ENCODE results near the gene RNF227.

Gene RNF227

GRCh38 chr17:7903154-7904103 lies 12.7 kb downstream of the RNF227 start:
- H3K4me3 ChIP-seq (ENCODE audit: low read depth in 1 of 2, low read length in 2 of 2) = no peak overlapping the region
- H3K36me3 ChIP-seq (ENCODE audit: insufficient read depth, low read length) = peaks cover 96% of the 10 kb centered on the region
- H3K4me1 ChIP-seq (ENCODE audit: insufficient read depth, low read length) = no peaks in the 10 kb centered on the region
- H3K9ac ChIP-seq (ENCODE audit: low read length) = no peak overlapping the region
- H3K9me3 ChIP-seq (ENCODE audit: low read length) = no peaks in the 10 kb centered on the region
- no peak overlapping the region for H3K27ac ChIP-seq (ENCODE audit: low read depth, low read length)
- no peaks in the 10 kb centered on the region for H3K27me3 ChIP-seq (ENCODE audit: control insufficient read depth in 1 of 2, insufficient read depth in 2 of 2, low read length in 2 of 2)

- Histone ChIP-seq H3K36me3 (ENCODE audit: insufficient read depth, low read length) (peaks cover 80% of the 10 kb centered on the region), H3K27me3 (ENCODE audit: control insufficient read depth in 1 of 2, insufficient read depth in 2 of 2, low read length in 2 of 2) (no peaks in the 10 kb centered on the region), H3K9me3 (ENCODE audit: low read length) (no peaks in the 10 kb centered on the region), H3K9ac (ENCODE audit: low read length) (peak overlapping the region; percentile 5), H3K27ac (ENCODE audit: low read depth, low read length) (no peak overlapping the region), H3K4me3 (ENCODE audit: low read depth in 1 of 2, low read length in 2 of 2) (no peak overlapping the region), H3K4me1 (ENCODE audit: insufficient read depth, low read length) (no peaks in the 10 kb centered on the region)
Observed at GRCh38 chr17:7897773-7898172, 18.3 kb downstream of the RNF227 start.

- no peaks in the 10 kb centered on the region for H3K4me1 ChIP-seq (ENCODE audit: insufficient read depth, low read length)
- no peak overlapping the region for H3K4me3 ChIP-seq (ENCODE audit: low read depth in 1 of 2, low read length in 2 of 2)
- no peaks in the 10 kb centered on the region for H3K9me3 ChIP-seq (ENCODE audit: low read length)
- peak overlapping the region; percentile 5 for H3K9ac ChIP-seq (ENCODE audit: low read length)
- no peak overlapping the region for H3K27ac ChIP-seq (ENCODE audit: low read depth, low read length)
- H3K27me3 ChIP-seq (ENCODE audit: control insufficient read depth in 1 of 2, insufficient read depth in 2 of 2, low read length in 2 of 2) = no peaks in the 10 kb centered on the region
- H3K36me3 ChIP-seq (ENCODE audit: insufficient read depth, low read length) = peaks cover 77% of the 10 kb centered on the region
Observed at GRCh38 chr17:7897090-7897489, 19.0 kb downstream of the RNF227 start.

GRCh38 chr17:7894866-7895265 lies 21.2 kb downstream of the RNF227 start:
- H3K27ac ChIP-seq (ENCODE audit: low read depth, low read length) = no peak overlapping the region
- no peaks in the 10 kb centered on the region for H3K9me3 ChIP-seq (ENCODE audit: low read length)
- no peak overlapping the region for H3K9ac ChIP-seq (ENCODE audit: low read length)
- no peaks in the 10 kb centered on the region for H3K27me3 ChIP-seq (ENCODE audit: control insufficient read depth in 1 of 2, insufficient read depth in 2 of 2, low read length in 2 of 2)
- H3K4me1 ChIP-seq (ENCODE audit: insufficient read depth, low read length) = peaks cover 6% of the 10 kb centered on the region
- H3K36me3 ChIP-seq (ENCODE audit: insufficient read depth, low read length) = peaks cover 75% of the 10 kb centered on the region
- H3K4me3 ChIP-seq (ENCODE audit: low read depth in 1 of 2, low read length in 2 of 2) = no peak overlapping the region

- H3K4me3 ChIP-seq (ENCODE audit: low read depth in 1 of 2, low read length in 2 of 2) = no peak overlapping the region
- H3K9me3 ChIP-seq (ENCODE audit: low read length) = no peaks in the 10 kb centered on the region
- no peak overlapping the region for H3K9ac ChIP-seq (ENCODE audit: low read length)
- no peaks in the 10 kb centered on the region for H3K27me3 ChIP-seq (ENCODE audit: control insufficient read depth in 1 of 2, insufficient read depth in 2 of 2, low read length in 2 of 2)
- H3K4me1 ChIP-seq (ENCODE audit: insufficient read depth, low read length) = peaks cover 13% of the 10 kb centered on the region
- no peak overlapping the region for H3K27ac ChIP-seq (ENCODE audit: low read depth, low read length)
- peaks cover 69% of the 10 kb centered on the region for H3K36me3 ChIP-seq (ENCODE audit: insufficient read depth, low read length)
Observed at GRCh38 chr17:7894226-7894625, 21.9 kb downstream of the RNF227 start.

- no peak overlapping the region for H3K4me3 ChIP-seq (ENCODE audit: low read depth in 1 of 2, low read length in 2 of 2)
- H3K9me3 ChIP-seq (ENCODE audit: low read length) = no peaks in the 10 kb centered on the region
- H3K36me3 ChIP-seq (ENCODE audit: insufficient read depth, low read length) = peaks cover 60% of the 10 kb centered on the region
- peaks cover 22% of the 10 kb centered on the region for H3K4me1 ChIP-seq (ENCODE audit: insufficient read depth, low read length)
- H3K9ac ChIP-seq (ENCODE audit: low read length) = no peak overlapping the region
- H3K27ac ChIP-seq (ENCODE audit: low read depth, low read length) = no peak overlapping the region
- H3K27me3 ChIP-seq (ENCODE audit: control insufficient read depth in 1 of 2, insufficient read depth in 2 of 2, low read length in 2 of 2) = no peaks in the 10 kb centered on the region
Observed at GRCh38 chr17:7893187-7893880, 22.8 kb downstream of the RNF227 start.

GRCh38 chr17:7889166-7889955 lies 26.7 kb downstream of the RNF227 start:
- Histone ChIP-seq H3K27me3 (ENCODE audit: control insufficient read depth in 1 of 2, insufficient read depth in 2 of 2, low read length in 2 of 2) (no peaks in the 10 kb centered on the region), H3K27ac (ENCODE audit: low read depth, low read length) (peak overlapping the region; percentile 88), H3K4me3 (ENCODE audit: low read depth in 1 of 2, low read length in 2 of 2) (peak overlapping the region in 1 of 2 donors; percentile 50), H3K9me3 (ENCODE audit: low read length) (no peaks in the 10 kb centered on the region), H3K4me1 (ENCODE audit: insufficient read depth, low read length) (peaks cover 37% of the 10 kb centered on the region), H3K9ac (ENCODE audit: low read length) (no peak overlapping the region), H3K36me3 (ENCODE audit: insufficient read depth, low read length) (peaks cover 32% of the 10 kb centered on the region)

GRCh38 chr17:7888184-7888920 lies 27.7 kb downstream of the RNF227 start, which contains the start of gene CHD3:
Gene CHD3 (plus strand): TSS chr17:7888789. CDS start chr17:7889001, 212 bp downstream.
- Histone ChIP-seq H3K4me1 (ENCODE audit: insufficient read depth, low read length) (peaks cover 40% of the 10 kb centered on the region), H3K36me3 (ENCODE audit: insufficient read depth, low read length) (peaks cover 22% of the 10 kb centered on the region), H3K27me3 (ENCODE audit: control insufficient read depth in 1 of 2, insufficient read depth in 2 of 2, low read length in 2 of 2) (no peaks in the 10 kb centered on the region), H3K27ac (ENCODE audit: low read depth, low read length) (peak within 1 kb of the TSS; percentile 88), H3K9ac (ENCODE audit: low read length) (peak within 1 kb of the TSS; percentile 30), H3K4me3 (ENCODE audit: low read depth in 1 of 2, low read length in 2 of 2) (peak within 1 kb of the TSS; percentile 24 to 50), H3K9me3 (ENCODE audit: low read length) (no peaks in the 10 kb centered on the region)

GRCh38 chr17:7887482-7888183 lies 28.5 kb downstream of the RNF227 start:
- no peaks in the 10 kb centered on the region for H3K27me3 ChIP-seq (ENCODE audit: control insufficient read depth in 1 of 2, insufficient read depth in 2 of 2, low read length in 2 of 2)
- H3K4me1 ChIP-seq (ENCODE audit: insufficient read depth, low read length) = peaks cover 45% of the 10 kb centered on the region
- H3K4me3 ChIP-seq (ENCODE audit: low read depth in 1 of 2, low read length in 2 of 2) = peak overlapping the region; percentile 24 to 71
- no peaks in the 10 kb centered on the region for H3K9me3 ChIP-seq (ENCODE audit: low read length)
- peak overlapping the region; percentile 88 for H3K27ac ChIP-seq (ENCODE audit: low read depth, low read length)
- peaks cover 19% of the 10 kb centered on the region for H3K36me3 ChIP-seq (ENCODE audit: insufficient read depth, low read length)
- peak overlapping the region; percentile 52 for H3K9ac ChIP-seq (ENCODE audit: low read length)

- Histone ChIP-seq H3K27me3 (ENCODE audit: control insufficient read depth in 1 of 2, insufficient read depth in 2 of 2, low read length in 2 of 2) (no peaks in the 10 kb centered on the region), H3K27ac (ENCODE audit: low read depth, low read length) (peak overlapping the region; percentile 88), H3K9ac (ENCODE audit: low read length) (peak overlapping the region; percentile 52), H3K9me3 (ENCODE audit: low read length) (no peaks in the 10 kb centered on the region), H3K4me3 (ENCODE audit: low read depth in 1 of 2, low read length in 2 of 2) (peak overlapping the region; percentile 6 to 71), H3K36me3 (ENCODE audit: insufficient read depth, low read length) (peaks cover 18% of the 10 kb centered on the region), H3K4me1 (ENCODE audit: insufficient read depth, low read length) (peaks cover 49% of the 10 kb centered on the region)
Observed at GRCh38 chr17:7887038-7887481, 29.0 kb downstream of the RNF227 start.

Data from muscle layer of colon (tissue), 2 donors.